Measurements from ENCODE around the gene IFNAR2.
"Not testable (repeated sequence)": the region's sequence is repeated elsewhere in the genome, so short reads cannot be mapped to it uniquely, and the experiment has no call there.

Gene IFNAR2

GRCh38 chr21:33244082-33244778, 14.5 kb downstream of the IFNAR2 start:
- no peak for DNase-seq (ENCODE audit: low read depth)

- no peak for DNase-seq (ENCODE audit: low read depth)
Measured at GRCh38 chr21:33244779-33245105, 15.0 kb downstream of the IFNAR2 start.

- no peak for DNase-seq (ENCODE audit: low read depth)
Measured at GRCh38 chr21:33245289-33245918, 15.7 kb downstream of the IFNAR2 start.

GRCh38 chr21:33246506-33246905, 16.8 kb downstream of the IFNAR2 start:
- DNase-seq (ENCODE audit: low read depth): no peak

- DNase-seq (ENCODE audit: low read depth): no peak
Measured at GRCh38 chr21:33246963-33247362, 17.2 kb downstream of the IFNAR2 start.

GRCh38 chr21:33247599-33247998, 17.9 kb downstream of the IFNAR2 start:
- no peak for DNase-seq (ENCODE audit: low read depth)

- DNase-seq (ENCODE audit: low read depth): no peak
Measured at GRCh38 chr21:33249331-33250002, 19.7 kb downstream of the IFNAR2 start.

- no peak for DNase-seq (ENCODE audit: low read depth)
Measured at GRCh38 chr21:33251119-33251518, 21.4 kb downstream of the IFNAR2 start.

GRCh38 chr21:33253382-33253781, 23.6 kb downstream of the IFNAR2 start:
- DNase-seq (ENCODE audit: low read depth): not testable (repeated sequence)

GRCh38 chr21:33254766-33255165, 25.0 kb downstream of the IFNAR2 start:
- DNase-seq (ENCODE audit: low read depth): no peak

GRCh38 chr21:33255404-33255803, 25.7 kb downstream of the IFNAR2 start:
- no peak for DNase-seq (ENCODE audit: low read depth)

GRCh38 chr21:33256019-33256418, 26.3 kb downstream of the IFNAR2 start:
- DNase-seq (ENCODE audit: low read depth): no peak

GRCh38 chr21:33257094-33257803, 27.5 kb downstream of the IFNAR2 start:
- no peak for DNase-seq (ENCODE audit: low read depth)

- DNase-seq (ENCODE audit: low read depth): no peak
Measured at GRCh38 chr21:33258475-33258874, 28.7 kb downstream of the IFNAR2 start.

- no peak for DNase-seq (ENCODE audit: low read depth)
Measured at GRCh38 chr21:33259428-33259827, 29.7 kb downstream of the IFNAR2 start.

- DNase-seq (ENCODE audit: low read depth): no peak
Measured at GRCh38 chr21:33259995-33260394, 30.3 kb downstream of the IFNAR2 start.

GRCh38 chr21:33261635-33262034, 31.9 kb downstream of the IFNAR2 start:
- no peak for DNase-seq (ENCODE audit: low read depth)

- DNase-seq (ENCODE audit: low read depth): no peak
Measured at GRCh38 chr21:33262921-33263320, 33.2 kb downstream of the IFNAR2 start.

GRCh38 chr21:33264561-33264960, 34.8 kb downstream of the IFNAR2 start:
- DNase-seq (ENCODE audit: low read depth): no peak

GRCh38 chr21:33265664-33266049, 35.9 kb downstream of the IFNAR2 start:
- DNase-seq (ENCODE audit: low read depth): no peak

GRCh38 chr21:33266050-33266788, 36.5 kb downstream of the IFNAR2 start, which contains the start of gene IL10RB:
IL10RB (plus strand) TSS chr21:33266367; CDS start chr21:33266466, 99 bp downstream.
- DNase-seq (ENCODE audit: low read depth): peak; percentile 76

- no peak for DNase-seq (ENCODE audit: low read depth)
Measured at GRCh38 chr21:33266789-33267135, 37.0 kb downstream of the IFNAR2 start.
